ENCODE results near the gene KCNH2.

DNA sequence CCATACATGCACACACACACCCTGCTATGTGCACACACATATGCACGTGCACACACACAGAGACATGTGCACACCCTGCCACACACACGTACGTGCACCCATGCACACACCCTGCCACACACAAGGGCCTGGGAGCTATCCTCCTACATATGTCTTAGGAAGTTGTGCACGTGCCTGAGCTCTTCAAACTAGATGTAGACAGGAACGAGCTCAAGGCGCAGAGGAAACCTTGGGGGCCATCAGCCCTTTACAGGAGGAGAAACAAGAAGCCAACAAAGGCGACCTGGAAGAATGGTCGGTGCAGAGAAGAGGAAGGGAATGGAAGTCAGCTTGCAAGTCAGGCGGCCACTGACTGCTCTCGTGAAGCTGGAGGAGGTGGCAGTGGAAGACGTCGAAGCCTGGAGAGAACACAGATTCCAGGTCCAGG, 67.1 kb downstream of the KCNH2 start:
- TF ChIP-seq EZH2phosphoT487 (IDR thresholded peaks at IDR 0.05; ENCODE audit: borderline replicate concordance, low read length), result no peak
- TF ChIP-seq, protein P1, sequence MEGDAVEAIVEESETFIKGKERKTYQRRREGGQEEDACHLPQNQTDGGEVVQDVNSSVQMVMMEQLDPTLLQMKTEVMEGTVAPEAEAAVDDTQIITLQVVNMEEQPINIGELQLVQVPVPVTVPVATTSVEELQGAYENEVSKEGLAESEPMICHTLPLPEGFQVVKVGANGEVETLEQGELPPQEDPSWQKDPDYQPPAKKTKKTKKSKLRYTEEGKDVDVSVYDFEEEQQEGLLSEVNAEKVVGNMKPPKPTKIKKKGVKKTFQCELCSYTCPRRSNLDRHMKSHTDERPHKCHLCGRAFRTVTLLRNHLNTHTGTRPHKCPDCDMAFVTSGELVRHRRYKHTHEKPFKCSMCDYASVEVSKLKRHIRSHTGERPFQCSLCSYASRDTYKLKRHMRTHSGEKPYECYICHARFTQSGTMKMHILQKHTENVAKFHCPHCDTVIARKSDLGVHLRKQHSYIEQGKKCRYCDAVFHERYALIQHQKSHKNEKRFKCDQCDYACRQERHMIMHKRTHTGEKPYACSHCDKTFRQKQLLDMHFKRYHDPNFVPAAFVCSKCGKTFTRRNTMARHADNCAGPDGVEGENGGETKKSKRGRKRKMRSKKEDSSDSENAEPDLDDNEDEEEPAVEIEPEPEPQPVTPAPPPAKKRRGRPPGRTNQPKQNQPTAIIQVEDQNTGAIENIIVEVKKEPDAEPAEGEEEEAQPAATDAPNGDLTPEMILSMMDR (IDR thresholded peaks at IDR 0.05; ENCODE audit: low read depth, low read length, poor library complexity, severe bottlenecking), result no peak
